ENCODE results near the gene MLPH. TPM values are rescaled to one million over a fixed set of nuclear protein-coding genes. Genes with fewer than 3 reads are reported as not detected.

Gene MLPH
- total and polyA plus RNA-seq, 2 of the 13 experiments (the other 11 are each of a cell fraction or from before 2014, with no cell fraction given), result 0.12 TPM; not detected in 1

DNA sequence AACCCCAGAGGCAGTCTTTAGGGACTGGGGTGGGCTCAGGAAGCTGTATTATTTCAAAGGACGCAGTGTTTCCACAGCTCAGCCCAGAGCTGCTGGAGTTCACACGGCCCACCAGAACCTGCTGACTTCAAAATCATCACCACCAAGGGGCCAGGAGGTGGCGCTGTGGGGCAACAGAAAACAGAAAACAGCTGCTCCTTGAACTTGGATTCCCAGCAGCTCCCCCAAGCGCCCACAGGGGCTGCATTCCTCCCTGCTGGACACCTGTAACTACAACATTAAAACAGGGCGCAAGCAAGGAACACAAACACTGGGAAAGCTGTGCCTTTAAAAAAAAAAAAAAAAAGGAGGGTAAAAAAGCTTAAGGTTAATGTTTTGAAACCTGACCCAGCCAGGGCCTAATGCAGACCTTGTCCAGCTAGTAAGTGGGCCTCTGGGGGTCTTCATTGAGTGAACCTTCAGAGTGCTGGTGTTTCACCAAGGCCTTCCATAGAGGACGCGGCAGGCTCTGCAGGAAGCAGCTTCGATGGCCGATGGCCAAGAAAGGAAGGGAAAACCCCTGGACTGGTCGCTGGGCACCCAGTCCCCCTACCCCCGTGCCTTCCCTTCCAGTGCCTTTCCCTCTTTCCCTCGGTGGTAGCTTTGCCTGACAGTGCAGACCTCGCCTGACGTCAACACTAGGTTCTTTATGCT, 25.9 kb downstream of the MLPH start (continued):
- TF ChIP-seq, protein P1, sequence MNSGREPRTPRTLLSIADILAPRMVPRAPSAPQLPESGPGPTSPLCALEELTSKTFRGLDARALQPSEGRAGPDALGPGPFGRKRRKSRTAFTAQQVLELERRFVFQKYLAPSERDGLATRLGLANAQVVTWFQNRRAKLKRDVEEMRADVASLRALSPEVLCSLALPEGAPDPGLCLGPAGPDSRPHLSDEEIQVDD (CRISPR knock-in tag; IDR thresholded peaks at IDR 0.05; ENCODE audit: borderline replicate concordance), result no peak
- TF ChIP-seq ZSCAN30 (CRISPR knock-in tag; IDR thresholded peaks at IDR 0.05), result no peak
- TF ChIP-seq LCORL (IDR thresholded peaks at IDR 0.05), result no peak
- no peak; the same call in 1 of the 2 replicates for TF ChIP-seq LCORL (CRISPR knock-in tag; IDR thresholded peaks at IDR 0.05)
- no peak for TF ChIP-seq CREB1 (IDR thresholded peaks at IDR 0.05)
- no peak for TF ChIP-seq CREB1 (CRISPR knock-in tag; IDR thresholded peaks at IDR 0.05)
- peak; percentile 18; the same call in 1 of the 2 replicates for TF ChIP-seq ZBTB3 (CRISPR knock-in tag; IDR thresholded peaks at IDR 0.05; ENCODE audit: borderline replicate concordance, low read depth)
- peak; percentile 59; the same call in 1 of the 2 replicates for TF ChIP-seq ZNF264 (CRISPR knock-in tag; IDR thresholded peaks at IDR 0.05)
- TF ChIP-seq FOXK1 (CRISPR knock-in tag; IDR thresholded peaks at IDR 0.05; ENCODE audit: borderline replicate concordance, low read depth), result peak; percentile 41; the same call in 1 of the 2 replicates
- TF ChIP-seq, protein P2, sequence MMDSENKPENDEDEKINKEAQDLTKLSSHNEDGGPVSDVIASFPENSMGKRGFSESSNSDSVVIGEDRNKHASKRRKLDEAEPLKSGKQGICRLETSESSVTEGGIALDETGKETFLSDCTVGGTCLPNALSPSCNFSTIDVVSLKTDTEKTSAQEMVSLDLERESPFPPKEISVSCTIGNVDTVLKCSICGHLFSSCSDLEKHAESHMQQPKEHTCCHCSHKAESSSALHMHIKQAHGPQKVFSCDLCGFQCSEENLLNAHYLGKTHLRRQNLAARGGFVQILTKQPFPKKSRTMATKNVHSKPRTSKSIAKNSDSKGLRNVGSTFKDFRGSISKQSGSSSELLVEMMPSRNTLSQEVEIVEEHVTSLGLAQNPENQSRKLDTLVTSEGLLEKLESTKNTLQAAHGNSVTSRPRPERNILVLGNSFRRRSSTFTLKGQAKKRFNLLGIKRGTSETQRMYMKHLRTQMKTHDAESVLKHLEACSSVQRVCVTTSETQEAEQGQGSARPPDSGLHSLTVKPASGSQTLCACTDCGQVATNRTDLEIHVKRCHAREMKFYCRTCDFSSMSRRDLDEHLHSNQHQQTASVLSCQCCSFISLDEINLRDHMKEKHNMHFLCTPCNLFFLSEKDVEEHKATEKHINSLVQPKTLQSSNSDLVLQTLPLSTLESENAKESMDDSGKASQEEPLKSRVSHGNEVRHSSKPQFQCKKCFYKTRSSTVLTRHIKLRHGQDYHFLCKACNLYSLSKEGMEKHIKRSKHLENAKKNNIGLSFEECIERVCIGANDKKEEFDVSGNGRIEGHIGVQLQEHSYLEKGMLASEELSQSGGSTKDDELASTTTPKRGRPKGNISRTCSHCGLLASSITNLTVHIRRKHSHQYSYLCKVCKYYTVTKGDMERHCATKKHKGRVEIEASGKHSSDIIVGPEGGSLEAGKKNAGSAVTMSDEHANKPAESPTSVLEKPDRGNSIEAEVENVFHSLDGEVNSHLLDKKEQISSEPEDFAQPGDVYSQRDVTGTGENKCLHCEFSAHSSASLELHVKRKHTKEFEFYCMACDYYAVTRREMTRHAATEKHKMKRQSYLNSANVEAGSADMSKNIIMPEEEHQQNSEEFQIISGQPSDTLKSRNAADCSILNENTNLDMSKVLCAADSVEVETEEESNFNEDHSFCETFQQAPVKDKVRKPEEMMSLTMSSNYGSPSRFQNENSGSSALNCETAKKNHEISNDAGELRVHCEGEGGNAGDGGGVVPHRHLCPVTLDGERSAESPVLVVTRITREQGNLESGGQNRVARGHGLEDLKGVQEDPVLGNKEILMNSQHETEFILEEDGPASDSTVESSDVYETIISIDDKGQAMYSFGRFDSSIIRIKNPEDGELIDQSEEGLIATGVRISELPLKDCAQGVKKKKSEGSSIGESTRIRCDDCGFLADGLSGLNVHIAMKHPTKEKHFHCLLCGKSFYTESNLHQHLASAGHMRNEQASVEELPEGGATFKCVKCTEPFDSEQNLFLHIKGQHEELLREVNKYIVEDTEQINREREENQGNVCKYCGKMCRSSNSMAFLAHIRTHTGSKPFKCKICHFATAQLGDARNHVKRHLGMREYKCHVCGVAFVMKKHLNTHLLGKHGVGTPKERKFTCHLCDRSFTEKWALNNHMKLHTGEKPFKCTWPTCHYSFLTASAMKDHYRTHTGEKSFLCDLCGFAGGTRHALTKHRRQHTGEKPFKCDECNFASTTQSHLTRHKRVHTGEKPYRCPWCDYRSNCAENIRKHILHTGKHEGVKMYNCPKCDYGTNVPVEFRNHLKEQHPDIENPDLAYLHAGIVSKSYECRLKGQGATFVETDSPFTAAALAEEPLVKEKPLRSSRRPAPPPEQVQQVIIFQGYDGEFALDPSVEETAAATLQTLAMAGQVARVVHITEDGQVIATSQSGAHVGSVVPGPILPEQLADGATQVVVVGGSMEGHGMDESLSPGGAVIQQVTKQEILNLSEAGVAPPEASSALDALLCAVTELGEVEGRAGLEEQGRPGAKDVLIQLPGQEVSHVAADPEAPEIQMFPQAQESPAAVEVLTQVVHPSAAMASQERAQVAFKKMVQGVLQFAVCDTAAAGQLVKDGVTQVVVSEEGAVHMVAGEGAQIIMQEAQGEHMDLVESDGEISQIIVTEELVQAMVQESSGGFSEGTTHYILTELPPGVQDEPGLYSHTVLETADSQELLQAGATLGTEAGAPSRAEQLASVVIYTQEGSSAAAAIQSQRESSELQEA (CRISPR knock-in tag; IDR thresholded peaks at IDR 0.05; ENCODE audit: not compliant biosample characterization), result no peak
- no peak for TF ChIP-seq ARID2 (CRISPR knock-in tag; IDR thresholded peaks at IDR 0.05; ENCODE audit: borderline replicate concordance)
- no peak for TF ChIP-seq ZNF7 (CRISPR knock-in tag; IDR thresholded peaks at IDR 0.05)
- TF ChIP-seq ZNF660 (CRISPR knock-in tag; IDR thresholded peaks at IDR 0.05; ENCODE audit: borderline replicate concordance, low read depth), result no peak
- TF ChIP-seq ZSCAN29 (CRISPR knock-in tag; conservative IDR thresholded peaks at IDR 0.05), result no peak
- no peak for TF ChIP-seq ZNF143 (CRISPR knock-in tag; IDR thresholded peaks at IDR 0.05)
- TF ChIP-seq ZNF562 (CRISPR knock-in tag; IDR thresholded peaks at IDR 0.05; ENCODE audit: borderline replicate concordance), result no peak
- no peak for TF ChIP-seq SP1 (IDR thresholded peaks at IDR 0.05)
- no peak for TF ChIP-seq SP1 (CRISPR knock-in tag; IDR thresholded peaks at IDR 0.05)
- TF ChIP-seq KDM3A (CRISPR knock-in tag; IDR thresholded peaks at IDR 0.05; ENCODE audit: low read depth), result peak; percentile 73; the same call in 1 of the 2 replicates
- peak; percentile 64; the same call in 1 of the 2 replicates for TF ChIP-seq SAP130 (CRISPR knock-in tag; IDR thresholded peaks at IDR 0.05; ENCODE audit: low read depth)
- TF ChIP-seq ARNTL (CRISPR knock-in tag; IDR thresholded peaks at IDR 0.05), result no peak
- TF ChIP-seq GTF3A (CRISPR knock-in tag; conservative IDR thresholded peaks at IDR 0.05), result 0 out of 2 replicates have a peak, but pooled peaks have one; percentile 20
- peak; percentile 61; the same call in 1 of the 2 replicates for TF ChIP-seq THAP11 (CRISPR knock-in tag; IDR thresholded peaks at IDR 0.05)
- TF ChIP-seq HOXD1 (CRISPR knock-in tag; IDR thresholded peaks at IDR 0.05), result no peak
- TF ChIP-seq ZNF850 (CRISPR knock-in tag; conservative IDR thresholded peaks at IDR 0.05), result no peak
